H1 (cell line): ENCODE data around the gene ARMC12. TPM values are rescaled to one million over a fixed set of nuclear protein-coding genes. Genes with fewer than 3 reads are reported as not detected.

ENCODE experiments used
- CTCF ChIA-PET: fragments of 300-600 bp; sonication (Branson Sonifier 250); formaldehyde crosslinking; loops from one replicate; lab custom pipeline; 2021; ENCODE audit not compliant: partially characterized antibody; lab: Charles Lee
- POLR2A ChIA-PET: fragments of 300-600 bp; sonication (Branson Sonifier 250); formaldehyde crosslinking; loops from one replicate; lab custom pipeline; 2021; ENCODE audit warnings: inconsistent platforms; ENCODE audit not compliant: partially characterized antibody; lab: Charles Lee
- DNase-seq, 2 experiments: peaks; one replicate each; pipeline versions ENCODE4 v3.0.0 to v3.0.0-alpha.2; 2010 to 2022; ENCODE audit warnings: low spot score in 2 of 2, low read depth in 1 of 2, mixed read lengths in 1 of 2
- FAIRE-seq: peaks from 2 replicates; lab custom pipeline; 2011; peaks lifted over from hg19 to GRCh38; lab: Jason Lieb, UNC
- H2AFZ ChIP-seq: 2 replicates; pipeline ENCODE4 v1.8.1; 2012; ENCODE audit warnings: low read length, inconsistent platforms
- H2AK5ac ChIP-seq: 2 replicates; pipeline ENCODE4 v1.6.1; 2013; ENCODE audit warnings: low read depth, low read length
- H2BK120ac ChIP-seq: replicated peaks from 2 replicates; pipeline ENCODE3; 2013; ENCODE audit warnings: low read depth, low read length, inconsistent platforms
- H2BK12ac ChIP-seq: 2 replicates; pipeline ENCODE4 v1.6.1; 2013; ENCODE audit warnings: low read depth, low read length
- H2BK15ac ChIP-seq: 2 replicates; pipeline ENCODE4 v1.6.1; 2013; ENCODE audit warnings: low read length
- H2BK20ac ChIP-seq: 2 replicates; pipeline ENCODE4 v1.6.1; 2013; ENCODE audit warnings: low read length
- H2BK5ac ChIP-seq: 2 replicates; pipeline ENCODE4 v1.6.1; 2013; ENCODE audit warnings: low read depth, low read length
- H3K14ac ChIP-seq: 2 replicates; pipeline ENCODE4 v1.6.1; 2013; ENCODE audit warnings: inconsistent platforms; ENCODE audit not compliant: insufficient read length
- H3K18ac ChIP-seq: 2 replicates; pipeline ENCODE4 v1.6.1; 2013; ENCODE audit warnings: low read length; ENCODE audit errors: extremely low read depth
- H3K23ac ChIP-seq: 2 replicates; pipeline ENCODE4 v1.6.1; 2013; ENCODE audit warnings: inconsistent platforms; ENCODE audit not compliant: insufficient read length
- H3K23me2 ChIP-seq: 2 replicates; pipeline ENCODE4 v1.6.1; 2013; ENCODE audit warnings: low read depth, low read length
- H3K27ac ChIP-seq: 2 replicates; pipeline ENCODE4 v1.6.1; 2011; ENCODE audit warnings: low read depth, low read length, inconsistent platforms
- H3K27me3 ChIP-seq, 4 experiments: replicated peaks in 1 of 4; 1 replicate in 1 of 4; 2 replicates in 3 of 4; pipeline versions ENCODE4 v1.6.1 to v1.8.1; 2011 to 2013; ENCODE audit warnings: low read length in 3 of 4, mild to moderate bottlenecking in 3 of 4, inconsistent platforms in 2 of 4, mixed read lengths in 2 of 4, moderate library complexity in 1 of 4; ENCODE audit not compliant: control insufficient read depth in 3 of 4, insufficient read depth in 3 of 4; ENCODE audit errors: extremely low read depth in 1 of 4
- H3K36me3 ChIP-seq, 4 experiments: 2 replicates each; pipeline versions ENCODE4 v1.6.1 to v1.8.1; 2011 to 2013; ENCODE audit warnings: mild to moderate bottlenecking in 4 of 4, low read length in 3 of 4, moderate library complexity in 2 of 4, control low read depth in 1 of 4, inconsistent platforms in 1 of 4; ENCODE audit not compliant: insufficient read depth in 4 of 4, control insufficient read depth in 2 of 4
- H3K4ac ChIP-seq: replicated peaks from 2 replicates; pipeline ENCODE3; 2013; ENCODE audit warnings: low read length, low read depth, mixed read lengths, inconsistent platforms; ENCODE audit not compliant: insufficient read length
- H3K4me1 ChIP-seq, 4 experiments: replicated peaks in 1 of 4; 1 replicate in 1 of 4; 2 replicates in 3 of 4; pipeline versions ENCODE4 v1.6.1 to v1.8.1; 2011 to 2013; ENCODE audit warnings: low read length in 3 of 4, inconsistent platforms in 2 of 4, mixed read lengths in 1 of 4; ENCODE audit not compliant: insufficient read depth in 4 of 4, control insufficient read depth in 3 of 4
- H3K4me2 ChIP-seq, 2 experiments: 2 replicates each; pipeline versions ENCODE4 v1.6.1 to v1.8.1; 2011 to 2013; ENCODE audit warnings: low read depth in 2 of 2, low read length in 2 of 2, control low read depth in 1 of 2, inconsistent platforms in 1 of 2, mild to moderate bottlenecking in 1 of 2; ENCODE audit not compliant: insufficient read depth in 1 of 2
- H3K4me3 ChIP-seq, 4 experiments: fragments of 200-600, 300-600 bp in 1 of 4; sonication (generic), shearing (Covaris generic), sonication (Bioruptor Twin) in 1 of 4; 2 replicates each; pipeline versions ENCODE4 v1.5.1 to v1.8.1; 2011 to 2016; ENCODE audit warnings: low read length in 4 of 4, low read depth in 3 of 4, control low read depth in 2 of 4, inconsistent platforms in 2 of 4, mild to moderate bottlenecking in 2 of 4, mixed read lengths in 1 of 4, moderate library complexity in 1 of 4; ENCODE audit not compliant: insufficient read depth in 2 of 4; ENCODE audit errors: extremely low read depth in 1 of 4
- H3K56ac ChIP-seq: replicated peaks from 2 replicates; pipeline ENCODE3; 2013; ENCODE audit warnings: low read depth, mild to moderate bottlenecking, mixed read lengths, low read length, inconsistent platforms; ENCODE audit not compliant: insufficient read length
- H3K79me1 ChIP-seq: 2 replicates; pipeline ENCODE4 v1.6.1; 2013; ENCODE audit warnings: low read depth, low read length, control low read depth
- H3K79me2 ChIP-seq, 2 experiments: 2 replicates each; pipeline versions ENCODE4 v1.6.1 to v1.8.1; 2012 to 2013; ENCODE audit warnings: low read length in 2 of 2, mild to moderate bottlenecking in 2 of 2, inconsistent platforms in 1 of 2; ENCODE audit not compliant: insufficient read depth in 2 of 2, control insufficient read depth in 1 of 2
- H3K9ac ChIP-seq, 4 experiments: replicated peaks in 1 of 4; 1 replicate in 1 of 4; 2 replicates in 3 of 4; pipeline versions ENCODE4 v1.6.1 to v1.8.1; 2011 to 2013; ENCODE audit warnings: low read depth in 3 of 4, low read length in 3 of 4, control low read depth in 2 of 4, mild to moderate bottlenecking in 2 of 4, moderate library complexity in 2 of 4, inconsistent platforms in 1 of 4; ENCODE audit errors: extremely low read depth in 1 of 4
- H3K9me3 ChIP-seq, 2 experiments: 2 replicates each; pipeline versions ENCODE4 v1.6.1 to v1.8.1; 2012 to 2013; ENCODE audit warnings: mild to moderate bottlenecking in 2 of 2, moderate library complexity in 2 of 2, control low read depth in 1 of 2, inconsistent platforms in 1 of 2, low read depth in 1 of 2, low read length in 1 of 2, mixed read lengths in 1 of 2; ENCODE audit not compliant: insufficient read depth in 2 of 2
- H4K20me1 ChIP-seq, 2 experiments: replicated peaks in 1 of 2; 2 replicates each; pipeline versions ENCODE3 to v1.8.1; 2011 to 2013; ENCODE audit warnings: inconsistent platforms in 2 of 2, low read length in 2 of 2, mild to moderate bottlenecking in 1 of 2; ENCODE audit not compliant: insufficient read depth in 2 of 2, control insufficient read depth in 1 of 2
- H4K5ac ChIP-seq: 2 replicates; pipeline ENCODE4 v1.6.1; 2013; ENCODE audit warnings: low read length, low read depth, mixed read lengths, inconsistent platforms; ENCODE audit not compliant: insufficient read length
- H4K8ac ChIP-seq: 2 replicates; pipeline ENCODE4 v1.8.0; 2013; ENCODE audit warnings: mild to moderate bottlenecking, moderate library complexity, low read length, inconsistent platforms; ENCODE audit not compliant: insufficient read depth; ENCODE audit errors: extremely low read depth
- H4K91ac ChIP-seq: replicated peaks from 2 replicates; pipeline ENCODE3; 2013; ENCODE audit warnings: low read length, mixed read lengths, inconsistent platforms; ENCODE audit not compliant: insufficient read length
- CBX8 ChIP-seq: fragments of 300-800, 300-1000 bp; sonication (generic); IDR thresholded peaks from 2 replicates; pipeline ENCODE4 v1.7.1; 2016; ENCODE audit warnings: low read depth, low read length, borderline replicate concordance
- CEBPB ChIP-seq: IDR thresholded peaks from 2 replicates; pipeline ENCODE4 v1.6.1; 2012; ENCODE audit warnings: low read depth, low read length
- NANOG ChIP-seq: IDR thresholded peaks from 2 replicates; pipeline ENCODE4 v1.6.1; 2011; ENCODE audit warnings: low read length, low read depth, mild to moderate bottlenecking, inconsistent platforms; ENCODE audit not compliant: insufficient read depth, poor library complexity, severe bottlenecking
- WGBS, 2 experiments: shearing (Covaris generic) in 1 of 2; methylation state at CpG; one replicate each; pipeline versions ENCODE4 v1.1.6 to v1.1.7; 2013 to 2015; ENCODE audit warnings: low lambda C conversion rate in 2 of 2, mixed read lengths in 2 of 2, inconsistent platforms in 1 of 2, low coverage in 1 of 2, missing lambda C conversion rate in 1 of 2; ENCODE audit not compliant: insufficient replicate concordance in 2 of 2, insufficient coverage in 1 of 2, insufficient read length in 1 of 2; ENCODE audit errors: extremely low coverage in 1 of 2, missing lambda C conversion rate in 1 of 2; 5-methylcytosine and 5-hydroxymethylcytosine counted together
- polyA plus RNA-seq, 7 experiments: library from polyadenylated mRNA; depleted of rRNA in 3 of 7; stranded (reverse) in 5 of 7; unstranded in 2 of 7; fragments of >200 nt in 5 of 7; fragments of 200-250 nt in 2 of 7; gene quantifications; 1 replicate in 5 of 7; 2 replicates in 1 of 7; 4 replicates in 1 of 7; pipeline versions ENCODE4 v1.2.1 to v1.2.3, GENCODE V29; 2011 to 2013; ENCODE audit warnings: missing spikeins in 2 of 7, mixed read lengths in 2 of 7
- total RNA-seq: library from RNA; stranded (reverse); fragmentation: NEBNext Ultra II Directional; extraction: Animal tissue kit (Norgen Biotek cat#: 25700); gene quantifications from 2 replicates; pipeline ENCODE4 v1.2.1, GENCODE V29; 2021
- TF ChIP-seq, protein P1 (sequence below): IDR thresholded peaks from 2 replicates; pipeline ENCODE4 v1.6.1; 2011; ENCODE audit warnings: low read length, improper control_type of control experiment

The ARMC12 gene
- total and polyA plus RNA-seq, 2 of the 8 experiments (the other 6 are each of a cell fraction or from before 2014, with no cell fraction given) = 0.86 to 3.7 TPM

DNA sequence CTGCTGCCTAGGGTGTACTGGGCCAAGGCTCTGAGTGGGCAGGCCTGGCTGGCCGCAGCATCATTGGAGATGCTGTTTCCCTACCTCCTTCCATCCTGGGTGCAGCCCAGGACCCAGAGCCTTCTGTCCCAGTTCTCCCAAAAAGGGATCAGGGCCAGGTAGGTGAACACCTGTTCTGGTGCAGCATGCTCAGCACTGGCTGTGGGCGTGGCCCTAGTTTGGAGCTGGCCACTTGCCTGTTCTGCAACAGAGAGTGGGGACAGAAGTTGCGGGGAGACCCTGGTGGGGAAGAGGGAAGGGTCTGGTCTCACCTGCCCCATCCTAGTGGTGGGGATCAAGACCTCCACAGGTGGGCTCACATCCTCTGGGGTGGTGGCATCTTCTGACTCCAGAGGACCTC lies 1.4 kb upstream of the ARMC12 start:
- H2BK5ac ChIP-seq = no peak overlapping the region
- FAIRE-seq (no peak), DNase-seq (no peak)
- H3K14ac ChIP-seq = no peak overlapping the region
- peak overlapping the region; percentile 21; the same call in 1 of the 2 replicates for H2BK20ac ChIP-seq
- H3K27ac ChIP-seq = no peak overlapping the region
- H2AK5ac ChIP-seq = peak overlapping the region; percentile 25; the same call in 1 of the 2 replicates
- H4K8ac ChIP-seq = no peak overlapping the region
- no peak overlapping the region for H3K56ac ChIP-seq
- H3K4me3 ChIP-seq = no peak overlapping the region
- ChIA-PET POLR2A (interaction anchor here (0.8 to 8.7 kb wide), 6 partner anchors 8 to 47 kb away, joined by 3 to 84 read pairs (median 4); partner anchors contain the start of gene FKBP5), CTCF (interaction anchor here (0.6 to 9.4 kb wide), 28 partner anchors 10 to 228 kb away, joined by 3 to 137 read pairs (median 10); no protein-coding TSS in a partner anchor)
- peaks cover 9 to 35% (median 23%) of the 10 kb centered on the region in 4 experiments for H3K4me1 ChIP-seq
- H3K18ac ChIP-seq = no peak overlapping the region
- H2BK120ac ChIP-seq = no peak overlapping the region
- no peaks in the 10 kb centered on the region for H3K79me2 ChIP-seq
- no peaks in the 10 kb centered on the region for H3K79me1 ChIP-seq
- no peaks in the 10 kb centered on the region for H4K20me1 ChIP-seq
- H3K23ac ChIP-seq = no peak overlapping the region
- H3K9me3 ChIP-seq = no peaks in the 10 kb centered on the region
- no peak overlapping the region for H3K4me2 ChIP-seq
- no peak overlapping the region for H2AFZ ChIP-seq
- H3K4ac ChIP-seq = no peak overlapping the region
- no peak overlapping the region for H3K9ac ChIP-seq
- WGBS, 2 experiments = 90% methylated on average over 3 of the region's 3 CpGs; no CpG with 5 or more reads in 1 of the 2 experiments
- no peaks in the 10 kb centered on the region for H3K36me3 ChIP-seq
- 0 out of 2 replicates have a peak overlapping the region, but pooled peaks have one; percentile 42 for H2BK12ac ChIP-seq
- H4K5ac ChIP-seq = no peak overlapping the region
- peak overlapping the region; percentile 84; the same call in 1 of the 2 replicates for H2BK15ac ChIP-seq
- peaks cover 9% of the 10 kb centered on the region for H3K23me2 ChIP-seq
- no peaks in the 10 kb centered on the region for H3K27me3 ChIP-seq
- peak overlapping the region; percentile 3 for H4K91ac ChIP-seq
- TF ChIP-seq NANOG (no peak), CEBPB (no peak), CBX8 (no peak)
- TF ChIP-seq, protein P1, sequence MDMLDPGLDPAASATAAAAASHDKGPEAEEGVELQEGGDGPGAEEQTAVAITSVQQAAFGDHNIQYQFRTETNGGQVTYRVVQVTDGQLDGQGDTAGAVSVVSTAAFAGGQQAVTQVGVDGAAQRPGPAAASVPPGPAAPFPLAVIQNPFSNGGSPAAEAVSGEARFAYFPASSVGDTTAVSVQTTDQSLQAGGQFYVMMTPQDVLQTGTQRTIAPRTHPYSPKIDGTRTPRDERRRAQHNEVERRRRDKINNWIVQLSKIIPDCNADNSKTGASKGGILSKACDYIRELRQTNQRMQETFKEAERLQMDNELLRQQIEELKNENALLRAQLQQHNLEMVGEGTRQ = no peak
